ENCODE data around the gene GPR150.
A peak's percentile ranks its signal among the peaks of the same experiment; 100 is the strongest.

GPR150 gene

GRCh38 chr5:95595289-95595931 is 24.5 kb upstream of the GPR150 start:
- DNase-seq (ENCODE audit: low read depth): no peak
- H3K4me3 ChIP-seq (ENCODE audit: low read length): no peak overlapping the region
- TF ChIP-seq CTCF (conservative IDR thresholded peaks at IDR 0.05; ENCODE audit: low read length): no peak

GRCh38 chr5:95599252-95599651 is 20.6 kb upstream of the GPR150 start:
- no peak for DNase-seq (ENCODE audit: low read depth)
- H3K4me3 ChIP-seq (ENCODE audit: low read length): no peak overlapping the region
- TF ChIP-seq CTCF (conservative IDR thresholded peaks at IDR 0.05; ENCODE audit: low read length): no peak

- H3K4me3 ChIP-seq (ENCODE audit: low read length): no peak overlapping the region
- DNase-seq (ENCODE audit: low read depth): peak; percentile 79
- TF ChIP-seq CTCF (conservative IDR thresholded peaks at IDR 0.05; ENCODE audit: low read length): no peak
These were observed 19.3 kb upstream of the GPR150 start for GRCh38 chr5:95600557-95600956.

- no peak for TF ChIP-seq CTCF (conservative IDR thresholded peaks at IDR 0.05; ENCODE audit: low read length)
- H3K4me3 ChIP-seq (ENCODE audit: low read length): no peak overlapping the region
- DNase-seq (ENCODE audit: low read depth): no peak
These were observed 14.1 kb upstream of the GPR150 start for GRCh38 chr5:95605786-95606185.

GRCh38 chr5:95606419-95606818 is 13.5 kb upstream of the GPR150 start:
- no peak for TF ChIP-seq CTCF (conservative IDR thresholded peaks at IDR 0.05; ENCODE audit: low read length)
- H3K4me3 ChIP-seq (ENCODE audit: low read length): no peak overlapping the region
- no peak for DNase-seq (ENCODE audit: low read depth)

- no peak overlapping the region for H3K4me3 ChIP-seq (ENCODE audit: low read length)
- no peak for TF ChIP-seq CTCF (conservative IDR thresholded peaks at IDR 0.05; ENCODE audit: low read length)
- DNase-seq (ENCODE audit: low read depth): no peak
These were observed 10.2 kb upstream of the GPR150 start for GRCh38 chr5:95609711-95610110.

- TF ChIP-seq CTCF (conservative IDR thresholded peaks at IDR 0.05; ENCODE audit: low read length): no peak
- no peak overlapping the region for H3K4me3 ChIP-seq (ENCODE audit: low read length)
- no peak for DNase-seq (ENCODE audit: low read depth)
These were observed 9.3 kb upstream of the GPR150 start for GRCh38 chr5:95610546-95610945.

Measured in AG10803 (cell line).